LNCaP clone FGC (cell line): ENCODE data around the gene HAND1.

Experiments
- DNase-seq: peaks from one replicate; pipeline ENCODE4 v3.0.0-alpha.2; 2011; ENCODE audit warnings: low read depth
- H3K4me3 ChIP-seq: 2 replicates; pipeline ENCODE4 v1.5.1; 2011; ENCODE audit warnings: mild to moderate bottlenecking, low read depth, low read length, control low read depth
- TF ChIP-seq, protein P1 (sequence below): IDR thresholded peaks from 2 replicates; pipeline ENCODE4 v1.5.1; 2012; ENCODE audit warnings: mild to moderate bottlenecking; ENCODE audit not compliant: control insufficient read depth, insufficient read depth; ENCODE audit errors: extremely low read depth

Gene HAND1

GRCh38 chr5:154485096-154485491 lies 7.1 kb upstream of the HAND1 start:
- DNase-seq: no peak
- TF ChIP-seq, protein P1, sequence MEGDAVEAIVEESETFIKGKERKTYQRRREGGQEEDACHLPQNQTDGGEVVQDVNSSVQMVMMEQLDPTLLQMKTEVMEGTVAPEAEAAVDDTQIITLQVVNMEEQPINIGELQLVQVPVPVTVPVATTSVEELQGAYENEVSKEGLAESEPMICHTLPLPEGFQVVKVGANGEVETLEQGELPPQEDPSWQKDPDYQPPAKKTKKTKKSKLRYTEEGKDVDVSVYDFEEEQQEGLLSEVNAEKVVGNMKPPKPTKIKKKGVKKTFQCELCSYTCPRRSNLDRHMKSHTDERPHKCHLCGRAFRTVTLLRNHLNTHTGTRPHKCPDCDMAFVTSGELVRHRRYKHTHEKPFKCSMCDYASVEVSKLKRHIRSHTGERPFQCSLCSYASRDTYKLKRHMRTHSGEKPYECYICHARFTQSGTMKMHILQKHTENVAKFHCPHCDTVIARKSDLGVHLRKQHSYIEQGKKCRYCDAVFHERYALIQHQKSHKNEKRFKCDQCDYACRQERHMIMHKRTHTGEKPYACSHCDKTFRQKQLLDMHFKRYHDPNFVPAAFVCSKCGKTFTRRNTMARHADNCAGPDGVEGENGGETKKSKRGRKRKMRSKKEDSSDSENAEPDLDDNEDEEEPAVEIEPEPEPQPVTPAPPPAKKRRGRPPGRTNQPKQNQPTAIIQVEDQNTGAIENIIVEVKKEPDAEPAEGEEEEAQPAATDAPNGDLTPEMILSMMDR: no peak
- no peak overlapping the region for H3K4me3 ChIP-seq

DNA sequence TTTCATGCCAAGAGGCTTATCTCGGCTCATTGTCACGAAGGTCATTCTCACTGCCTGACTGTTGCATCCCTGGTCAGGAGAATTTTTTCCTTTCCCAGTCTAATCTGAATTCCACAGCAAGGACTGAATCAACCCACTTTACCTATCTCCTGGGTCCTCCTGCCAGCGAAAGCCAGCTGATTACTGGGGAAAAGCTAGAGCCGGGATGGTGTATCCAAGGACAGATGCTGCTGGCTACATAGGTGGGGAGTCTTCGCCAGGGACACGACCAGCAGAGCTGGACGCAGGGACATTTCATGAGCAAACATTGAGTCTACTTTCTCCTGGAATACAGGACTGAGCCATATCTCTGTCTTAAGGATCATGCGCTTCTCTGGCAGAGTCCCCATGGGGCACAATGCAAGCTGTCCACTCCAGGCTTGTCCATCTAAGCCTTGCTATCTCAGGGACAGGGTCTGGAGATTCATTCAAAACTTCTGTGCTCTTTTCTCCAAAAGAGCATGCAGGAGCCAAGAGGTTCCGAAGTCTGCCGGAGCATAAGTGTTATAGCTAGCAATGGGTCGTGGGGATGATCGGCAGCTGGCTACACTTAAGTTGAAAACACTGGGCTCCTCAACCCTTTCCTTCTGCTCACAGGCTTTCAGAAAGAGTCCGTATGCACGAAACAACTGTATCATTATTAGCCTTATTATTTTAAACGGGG lies 6.5 kb upstream of the HAND1 start:
- TF ChIP-seq, protein P1: no peak
- no peak overlapping the region for H3K4me3 ChIP-seq
- no peak for DNase-seq

DNA sequence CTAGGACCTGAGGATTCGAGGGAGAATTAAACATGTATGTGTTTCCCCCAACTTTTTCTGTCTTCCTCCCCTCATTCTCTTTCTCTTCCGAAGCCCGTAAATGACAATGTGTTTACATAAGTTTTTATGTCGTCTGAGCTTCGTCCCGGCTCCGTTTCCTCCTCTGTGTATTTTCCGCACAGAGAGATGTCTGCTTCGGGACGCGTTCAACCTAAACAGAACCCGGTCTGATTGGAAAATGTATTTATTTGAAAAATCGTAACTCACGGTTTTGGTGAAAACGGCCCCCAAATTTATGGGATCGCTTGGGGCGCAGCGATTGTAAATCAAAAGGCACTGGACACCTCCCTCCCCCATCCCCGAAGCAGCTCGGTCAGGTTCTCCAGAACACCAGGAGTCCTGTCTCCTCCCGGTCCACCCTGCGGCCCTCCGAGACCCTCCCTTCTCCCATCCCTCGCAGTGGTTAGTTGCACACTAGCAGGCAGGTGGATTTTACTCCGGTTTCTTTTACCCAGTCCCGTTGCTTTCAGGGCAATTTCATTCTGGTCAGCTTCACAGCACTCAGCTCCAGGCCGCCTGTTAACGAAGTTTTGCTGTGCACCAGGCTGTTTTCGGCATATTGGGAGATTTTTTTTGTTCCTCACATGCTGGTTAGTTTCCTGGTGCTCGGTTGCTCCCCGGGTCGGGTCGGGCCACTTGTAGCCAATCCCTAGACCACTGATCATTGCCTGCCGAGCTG lies 5.8 kb upstream of the HAND1 start:
- no peak overlapping the region for H3K4me3 ChIP-seq
- no peak for DNase-seq
- TF ChIP-seq, protein P1: no peak

DNA sequence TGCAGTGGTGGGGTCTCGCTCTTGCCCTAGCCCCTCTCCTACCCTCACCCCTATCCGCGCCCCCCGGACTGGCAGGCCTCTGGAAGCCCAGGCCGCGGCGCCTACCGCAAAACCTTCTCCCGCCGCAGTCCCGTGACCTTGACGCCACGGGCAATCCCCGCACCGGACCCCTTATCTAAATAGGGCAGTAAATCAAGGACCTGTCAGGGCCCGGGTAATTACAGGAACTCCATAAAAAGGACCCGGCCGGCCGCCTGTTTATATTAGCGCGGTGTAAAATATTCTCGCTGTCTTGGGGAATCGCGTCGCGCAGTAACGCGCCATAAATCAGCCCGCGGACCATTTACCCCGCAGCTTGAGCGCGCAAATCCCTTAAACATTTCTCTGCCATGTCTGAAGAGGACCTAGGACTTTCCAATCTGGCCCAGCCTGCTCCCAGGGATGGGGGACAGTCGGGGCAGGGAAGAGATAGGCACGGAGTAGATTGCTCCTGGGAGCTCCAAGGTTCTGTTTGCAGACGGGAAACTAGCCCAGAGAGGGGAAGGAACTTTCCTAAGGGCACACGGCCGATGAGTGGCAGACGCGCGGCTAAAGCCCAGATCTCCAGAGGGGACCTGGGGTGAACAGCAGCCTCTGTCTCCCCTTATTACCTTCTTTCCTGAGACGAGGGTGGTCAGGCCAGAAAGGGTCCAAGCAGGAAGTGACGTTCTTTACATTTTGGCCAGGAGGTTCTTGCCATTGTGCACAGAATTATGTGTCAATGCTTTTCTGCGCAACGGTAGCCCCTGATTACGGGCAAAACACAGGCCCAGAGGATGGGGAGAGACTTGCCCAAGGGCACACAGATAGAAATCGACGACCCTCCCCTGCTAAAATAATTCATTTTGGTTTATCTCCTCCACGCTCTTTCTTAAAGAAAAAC lies 4.8 kb upstream of the HAND1 start:
- DNase-seq: no peak
- no peak overlapping the region for H3K4me3 ChIP-seq
- TF ChIP-seq, protein P1: no peak

GRCh38 chr5:154481584-154482381 lies 3.8 kb upstream of the HAND1 start:
- TF ChIP-seq, protein P1: no peak
- no peak overlapping the region for H3K4me3 ChIP-seq
- no peak for DNase-seq

DNA sequence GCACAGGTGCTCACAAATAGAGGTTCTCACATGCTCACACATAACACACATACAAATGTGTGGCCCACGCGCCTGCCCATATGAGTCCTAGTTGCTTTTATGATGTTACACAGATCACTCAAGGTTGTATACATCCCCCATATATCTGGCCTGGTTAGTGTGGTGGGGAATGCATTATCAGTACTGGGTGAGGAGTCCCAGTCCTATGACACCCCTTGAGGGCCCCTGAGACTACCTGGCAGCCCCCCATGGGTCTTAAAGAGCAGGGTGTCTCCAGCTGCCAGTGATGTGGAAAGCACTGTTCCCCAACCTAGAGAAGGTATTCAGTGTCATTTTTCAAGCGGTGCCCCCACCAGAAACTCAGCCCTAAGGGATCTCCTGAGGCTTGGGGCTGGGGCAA lies 2.8 kb upstream of the HAND1 start:
- TF ChIP-seq, protein P1: no peak
- no peak for DNase-seq
- no peak overlapping the region for H3K4me3 ChIP-seq
